GM12878 (cell line): ENCODE measurements around the gene SLCO3A1. TPM values are rescaled to one million over a fixed set of nuclear protein-coding genes. Genes with fewer than 3 reads are reported as not detected.

ENCODE experiments used
- ATAC-seq: fragments of 200-7000 bp; cut with Tn5 transposase; 3 replicates; pipeline ENCODE4 v1.9.1; 2020; ENCODE audit warnings: mild to moderate bottlenecking, moderate library complexity
- BruUV-seq: library from RNA; stranded (reverse); fragments of 400-500 nt; replicated peaks from 2 replicates; lab custom pipeline; 2021; lab: Mats Ljungman, UMichigan
- CTCF ChIA-PET: fragments of 300-600 bp; sonication (Branson Sonifier 250); formaldehyde crosslinking; extraction: SDS; loops from one replicate; lab custom pipeline; 2021; ENCODE audit warnings: inconsistent platforms; lab: Yijun Ruan, JAX
- POLR2A ChIA-PET: fragments of 350-600 bp; formaldehyde crosslinking; extraction: SDS; loops from one replicate; lab custom pipeline; 2021; ENCODE audit warnings: inconsistent platforms; lab: Charles Lee
- RAD21 ChIA-PET: fragments of 300-600 bp; sonication (Branson Sonifier 250); formaldehyde crosslinking; loops from one replicate; lab custom pipeline; 2023; ENCODE audit warnings: antibody characterized with exemption; ENCODE audit not compliant: unreplicated experiment; lab: Charles Lee
- SMC1A ChIA-PET: fragments of 300-600 bp; sonication (Branson Sonifier 250); formaldehyde crosslinking; loops from one replicate; lab custom pipeline; 2023; ENCODE audit not compliant: unreplicated experiment, uncharacterized antibody; lab: Charles Lee
- DNase-seq: peaks from one replicate; pipeline ENCODE4 v3.0.0-alpha.2; 2011; ENCODE audit warnings: low read depth, low spot score
- FAIRE-seq: peaks from 3 replicates; lab custom pipeline; 2011; peaks lifted over from hg19 to GRCh38; lab: Jason Lieb, UNC
- H2AFZ ChIP-seq: 2 replicates; pipeline ENCODE4 v1.6.0; 2011; ENCODE audit warnings: low read depth, low read length, control low read depth; ENCODE audit not compliant: control insufficient read depth
- H3K27ac ChIP-seq: 2 replicates; pipeline ENCODE4 v1.5.1; 2011; ENCODE audit warnings: control low read depth; ENCODE audit not compliant: control insufficient read depth, insufficient read depth
- H3K27me3 ChIP-seq, 2 experiments: replicated peaks in 1 of 2; 2 replicates each; pipeline versions ENCODE4 v1.6.0 to v1.6.1; 2011; ENCODE audit warnings: low read length in 1 of 2; ENCODE audit not compliant: control insufficient read depth in 2 of 2, insufficient read depth in 2 of 2
- H3K36me3 ChIP-seq, 2 experiments: 2 replicates each; pipeline ENCODE4 v1.5.1; 2011; ENCODE audit warnings: low read length in 1 of 2; ENCODE audit not compliant: control insufficient read depth in 2 of 2, insufficient read depth in 2 of 2
- H3K4me1 ChIP-seq: 2 replicates; pipeline ENCODE4 v1.6.1; 2011; ENCODE audit warnings: mild to moderate bottlenecking, low read length, moderate library complexity, mixed read lengths; ENCODE audit not compliant: control insufficient read depth, insufficient read depth
- H3K4me2 ChIP-seq: 2 replicates; pipeline ENCODE4 v1.6.0; 2011; ENCODE audit warnings: control low read depth; ENCODE audit not compliant: control insufficient read depth, insufficient read depth
- H3K4me3 ChIP-seq: fragments of 200-600 bp; sonication (generic); 2 replicates; pipeline ENCODE4 v1.5.1; 2016
- H3K79me2 ChIP-seq: 2 replicates; pipeline ENCODE4 v1.6.0; 2011; ENCODE audit warnings: low read length; ENCODE audit not compliant: control insufficient read depth, insufficient read depth
- H3K9ac ChIP-seq: 2 replicates; pipeline ENCODE4 v1.8.0; 2011; ENCODE audit warnings: low read length, control low read depth, mixed read lengths; ENCODE audit not compliant: control insufficient read depth, insufficient read depth
- H3K9me3 ChIP-seq: replicated peaks from 3 replicates; pipeline ENCODE4 v1.5.1; 2011; ENCODE audit warnings: mild to moderate bottlenecking, low read length; ENCODE audit not compliant: control insufficient read depth, insufficient read depth
- H4K20me1 ChIP-seq: 2 replicates; pipeline ENCODE4 v1.6.0; 2011; ENCODE audit not compliant: control insufficient read depth, insufficient read depth
- ATF7 ChIP-seq: fragments of 450-650 bp; IDR thresholded peaks from 2 replicates; pipeline ENCODE4 v1.6.1; 2016; ENCODE audit warnings: low read depth, mild to moderate bottlenecking
- BCL3 ChIP-seq: IDR thresholded peaks from 2 replicates; pipeline ENCODE4 v1.6.1; 2011; ENCODE audit warnings: borderline replicate concordance, low read depth, mild to moderate bottlenecking, moderate library complexity, low read length; ENCODE audit not compliant: insufficient read depth, poor library complexity, severe bottlenecking
- EP300 ChIP-seq, 2 experiments: fragments of 150-350 bp in 1 of 2; IDR thresholded peaks; 2 replicates each; pipeline ENCODE4 v1.6.1; 2011 to 2012; ENCODE audit warnings: low read depth in 2 of 2, low read length in 2 of 2, borderline replicate concordance in 1 of 2, improper control_type of control experiment in 1 of 2, inconsistent platforms in 1 of 2; ENCODE audit not compliant: control insufficient read depth in 1 of 2
- FOS ChIP-seq: IDR thresholded peaks from 3 replicates; pipeline ENCODE4 v1.6.1; 2011; ENCODE audit warnings: borderline replicate concordance; ENCODE audit not compliant: insufficient read length; ENCODE audit errors: extremely low read depth
- HDGF ChIP-seq: fragments of 450-650 bp; IDR thresholded peaks from 2 replicates; pipeline ENCODE4 v1.6.1; 2016; ENCODE audit warnings: antibody characterized with exemption
- IKZF1 ChIP-seq: fragments of 450-650 bp; conservative IDR thresholded peaks from 2 replicates; pipeline ENCODE4 v1.6.1; 2017; ENCODE audit warnings: antibody characterized with exemption, mild to moderate bottlenecking
- IKZF2 ChIP-seq, 2 experiments: fragments of 450-650 bp; IDR thresholded peaks; 2 replicates each; pipeline ENCODE4 v1.6.1; 2017; ENCODE audit warnings: mild to moderate bottlenecking in 2 of 2, moderate library complexity in 2 of 2
- RCOR1 ChIP-seq: conservative IDR thresholded peaks from 2 replicates; pipeline ENCODE4 v1.6.1; 2012; ENCODE audit warnings: low read depth, low read length, improper control_type of control experiment
- RUNX3 ChIP-seq: IDR thresholded peaks from 2 replicates; pipeline ENCODE4 v1.6.1; 2012; ENCODE audit warnings: low read length, inconsistent platforms
- SMAD1 ChIP-seq: fragments of 450-650 bp; IDR thresholded peaks from 2 replicates; pipeline ENCODE4 v1.6.1; 2018; ENCODE audit warnings: mild to moderate bottlenecking, low read depth; ENCODE audit not compliant: partially characterized antibody
- SP1 ChIP-seq: IDR thresholded peaks from one replicate; pipeline ENCODE4 v1.6.1; 2011; ENCODE audit warnings: low read depth, low read length
- SPI1 ChIP-seq: IDR thresholded peaks from 2 replicates; pipeline ENCODE4 v1.6.1; 2011; ENCODE audit warnings: low read depth, mild to moderate bottlenecking, low read length, moderate library complexity, borderline replicate concordance; ENCODE audit not compliant: insufficient read depth
- YBX1 ChIP-seq: fragments of 450-650 bp; IDR thresholded peaks from 2 replicates; pipeline ENCODE4 v1.6.1; 2016; ENCODE audit warnings: antibody characterized with exemption
- ZBED1 ChIP-seq: IDR thresholded peaks from 2 replicates; pipeline ENCODE4 v1.6.1; 2016; ENCODE audit warnings: borderline replicate concordance
- ZBTB33 ChIP-seq: fragments of 450-650 bp; IDR thresholded peaks from 2 replicates; pipeline ENCODE4 v1.6.1; 2017; ENCODE audit warnings: mild to moderate bottlenecking
- WGBS: methylation state at CpG from one replicate; pipeline ENCODE4 v1.1.6; 2016; ENCODE audit warnings: low lambda C conversion rate; ENCODE audit not compliant: insufficient replicate concordance, insufficient coverage; ENCODE audit errors: missing lambda C conversion rate; 5-methylcytosine and 5-hydroxymethylcytosine counted together
- in situ Hi-C: fragments of 300-500 bp; cut with MboI; formaldehyde crosslinking; loops from 9 replicates; pipeline ENCODE4 v1.14.3; 2018; ENCODE audit warnings: mixed read lengths
- intact Hi-C: fragments of 100-400 bp; cut with micrococcal nuclease; formaldehyde crosslinking; loops from one replicate; pipeline ENCODE4 v1.14.2; 2022; ENCODE audit not compliant: unreplicated experiment
- polyA plus RNA-seq, 11 experiments: library from polyadenylated mRNA; depleted of rRNA in 4 of 11; unstranded in 6 of 11; stranded (reverse) in 5 of 11; fragments of >200 nt; fragmentation: Nextera tagmentation in 4 of 11; fragmentation: Illumina TruSeq in 1 of 11; extraction: Ambion mirVana in 4 of 11; extraction: Trizol in 1 of 11; gene quantifications; 1 replicate in 1 of 11; 2 replicates in 10 of 11; pipeline versions ENCODE4 v1.2.1 to v1.2.3, GENCODE V29; 2011 to 2016; ENCODE audit warnings: inconsistent platforms in 2 of 11, missing spikeins in 2 of 11, low read depth in 1 of 11
- total RNA-seq, 4 experiments: library from RNA; depleted of rRNA in 3 of 4; stranded (reverse); fragments of >200 nt in 3 of 4; fragmentation: Illumina TruSeq in 1 of 4; extraction: Trizol in 1 of 4; gene quantifications; 2 replicates each; pipeline versions ENCODE4 v1.2.1 to v1.2.3, GENCODE V29; 2013 to 2021
- TF ChIP-seq, protein P1 (sequence below): IDR thresholded peaks from 2 replicates; pipeline ENCODE4 v1.6.1; 2012; ENCODE audit warnings: low read depth, low read length, improper control_type of control experiment

SLCO3A1 gene
- total and polyA plus RNA-seq, 10 of the 15 experiments (the other 5 are each of a cell fraction or from before 2014, with no cell fraction given) = 0.05 to 5.9 (median 0.31) TPM

- no peak for ATAC-seq
- no peaks in the 10 kb centered on the region for H3K79me2 ChIP-seq
- DNase-seq = no peak
- SMC1A ChIA-PET = interaction anchor here (0.8 kb wide), 1 partner anchor 8 kb away, joined by 4 read pairs; no protein-coding TSS in a partner anchor
- H3K4me3 ChIP-seq = no peak overlapping the region
- no peak overlapping the region for H2AFZ ChIP-seq
- no peak for FAIRE-seq
- no peaks in the 10 kb centered on the region for H3K4me1 ChIP-seq
- no peaks in the 10 kb centered on the region for H4K20me1 ChIP-seq
- H3K36me3 ChIP-seq = no peaks in the 10 kb centered on the region
- in situ Hi-C loops (no loop called here), intact Hi-C loops (no loop called here)
- no TSS peak for BruUV-seq
- TF ChIP-seq IKZF1 (no peak), IKZF2 (IDR thresholded peaks at IDR 0.05) (no peak), ATF7 (no peak), SMAD1 (no peak), RCOR1 (no peak), RUNX3 (no peak), ZBED1 (no peak), BCL3 (no peak), SPI1 (no peak), ZBTB33 (no peak), FOS (no peak), EP300 (IDR thresholded peaks at IDR 0.05; ENCODE audit: borderline replicate concordance in 1 of 2, control insufficient read depth in 1 of 2, low read depth in 2 of 2, low read length in 2 of 2) (no peak), HDGF (no peak), YBX1 (no peak), SP1 (no peak)
- TF ChIP-seq, protein P1, sequence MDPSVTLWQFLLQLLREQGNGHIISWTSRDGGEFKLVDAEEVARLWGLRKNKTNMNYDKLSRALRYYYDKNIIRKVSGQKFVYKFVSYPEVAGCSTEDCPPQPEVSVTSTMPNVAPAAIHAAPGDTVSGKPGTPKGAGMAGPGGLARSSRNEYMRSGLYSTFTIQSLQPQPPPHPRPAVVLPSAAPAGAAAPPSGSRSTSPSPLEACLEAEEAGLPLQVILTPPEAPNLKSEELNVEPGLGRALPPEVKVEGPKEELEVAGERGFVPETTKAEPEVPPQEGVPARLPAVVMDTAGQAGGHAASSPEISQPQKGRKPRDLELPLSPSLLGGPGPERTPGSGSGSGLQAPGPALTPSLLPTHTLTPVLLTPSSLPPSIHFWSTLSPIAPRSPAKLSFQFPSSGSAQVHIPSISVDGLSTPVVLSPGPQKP = no peak
- no peak overlapping the region for H3K4me2 ChIP-seq
- CTCF ChIA-PET = interaction anchor here (1.5 to 1.7 kb wide), 2 partner anchors 27 to 190 kb away, joined by 3 to 5 read pairs; no protein-coding TSS in a partner anchor
- POLR2A ChIA-PET = no interaction called here
- no peaks in the 10 kb centered on the region for H3K27me3 ChIP-seq
- WGBS = 23% methylated on average over 3 of the region's 3 CpGs
- no peaks in the 10 kb centered on the region for H3K9me3 ChIP-seq
- H3K27ac ChIP-seq = no peak overlapping the region
- RAD21 ChIA-PET = interaction anchor here (1.4 kb wide), 1 partner anchor 19 kb away, joined by 3 read pairs; no protein-coding TSS in a partner anchor
- H3K9ac ChIP-seq = no peak overlapping the region
Measured at GRCh38 chr15:91886878-91887277, 33.4 kb downstream of the SLCO3A1 start.
